B cell (primary cell): ENCODE results near the gene ANAPC13.

ENCODE experiments used
- CTCF ChIP-seq: fragments of 200-600 bp; IDR thresholded peaks from one replicate; pipeline ENCODE4 v1.8.0; 2022; ENCODE audit warnings: antibody characterized with exemption, mild to moderate bottlenecking
- EZH2 ChIP-seq: IDR thresholded peaks from 2 replicates; pipeline ENCODE4 v1.6.1; 2012; ENCODE audit warnings: borderline replicate concordance, low read depth, mild to moderate bottlenecking, moderate library complexity, low read length; ENCODE audit not compliant: insufficient read depth, poor library complexity, severe bottlenecking

DNA sequence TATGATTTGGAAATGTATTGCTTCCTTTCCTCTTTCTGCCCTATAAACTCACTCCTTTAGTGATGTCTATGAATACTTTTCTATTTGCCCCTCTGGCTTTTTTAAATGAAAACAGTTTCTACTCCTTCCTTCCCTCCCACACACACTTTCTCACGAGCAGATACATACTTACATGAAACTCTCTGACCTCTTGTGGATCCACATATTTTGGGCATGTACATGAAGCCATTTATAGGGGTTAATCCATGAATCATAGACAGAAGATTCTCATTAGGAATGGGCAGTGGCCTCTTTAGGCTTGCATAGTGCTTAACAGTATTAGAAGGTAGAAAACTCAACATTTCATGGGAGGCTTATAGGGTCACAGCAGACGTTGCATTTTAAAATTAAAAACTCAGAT, 24.8 kb downstream of the ANAPC13 start:
- TF ChIP-seq CTCF, result no peak
- no peak for TF ChIP-seq EZH2
